C4-2B (cell line): ENCODE measurements around the gene SEC23A.
"Not testable (repeated sequence)": the region's sequence is repeated elsewhere in the genome, so short reads cannot be mapped to it uniquely, and the experiment has no call there.

Experiments used
- H3K27ac ChIP-seq: fragments of 450-650 bp; 2 replicates; pipeline ENCODE4 v1.5.1; 2017
- ZFX ChIP-seq: fragments of 450-650 bp; IDR thresholded peaks from 2 replicates; pipeline ENCODE4 v1.6.1; 2017
- TF ChIP-seq, protein P1 (sequence below): fragments of 450-650 bp; conservative IDR thresholded peaks from 2 replicates; pipeline ENCODE4 v1.5.1; 2017; ENCODE audit warnings: mild to moderate bottlenecking

Gene SEC23A

DNA sequence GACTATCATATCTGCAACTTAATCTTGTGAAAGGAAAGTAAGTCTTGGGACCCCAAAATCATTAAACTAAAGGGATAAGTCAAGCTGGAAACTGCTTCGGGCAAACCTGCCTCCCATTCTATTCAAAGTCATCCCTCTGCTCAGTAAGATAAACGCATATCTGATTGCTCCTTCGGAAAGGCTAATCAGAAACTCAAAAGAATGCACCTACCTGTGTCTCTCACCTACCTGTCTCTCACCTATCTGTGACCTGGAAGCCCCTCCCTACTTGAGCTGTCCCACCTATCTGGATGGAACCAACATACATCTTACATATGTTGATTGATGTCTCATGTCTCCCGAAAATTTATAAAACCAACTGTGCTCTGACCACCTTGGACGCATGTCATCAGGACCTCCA, 19.9 kb downstream of the SEC23A start:
- H3K27ac ChIP-seq: no peak overlapping the region
- TF ChIP-seq, protein P1, sequence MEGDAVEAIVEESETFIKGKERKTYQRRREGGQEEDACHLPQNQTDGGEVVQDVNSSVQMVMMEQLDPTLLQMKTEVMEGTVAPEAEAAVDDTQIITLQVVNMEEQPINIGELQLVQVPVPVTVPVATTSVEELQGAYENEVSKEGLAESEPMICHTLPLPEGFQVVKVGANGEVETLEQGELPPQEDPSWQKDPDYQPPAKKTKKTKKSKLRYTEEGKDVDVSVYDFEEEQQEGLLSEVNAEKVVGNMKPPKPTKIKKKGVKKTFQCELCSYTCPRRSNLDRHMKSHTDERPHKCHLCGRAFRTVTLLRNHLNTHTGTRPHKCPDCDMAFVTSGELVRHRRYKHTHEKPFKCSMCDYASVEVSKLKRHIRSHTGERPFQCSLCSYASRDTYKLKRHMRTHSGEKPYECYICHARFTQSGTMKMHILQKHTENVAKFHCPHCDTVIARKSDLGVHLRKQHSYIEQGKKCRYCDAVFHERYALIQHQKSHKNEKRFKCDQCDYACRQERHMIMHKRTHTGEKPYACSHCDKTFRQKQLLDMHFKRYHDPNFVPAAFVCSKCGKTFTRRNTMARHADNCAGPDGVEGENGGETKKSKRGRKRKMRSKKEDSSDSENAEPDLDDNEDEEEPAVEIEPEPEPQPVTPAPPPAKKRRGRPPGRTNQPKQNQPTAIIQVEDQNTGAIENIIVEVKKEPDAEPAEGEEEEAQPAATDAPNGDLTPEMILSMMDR: no peak
- TF ChIP-seq ZFX: no peak

DNA sequence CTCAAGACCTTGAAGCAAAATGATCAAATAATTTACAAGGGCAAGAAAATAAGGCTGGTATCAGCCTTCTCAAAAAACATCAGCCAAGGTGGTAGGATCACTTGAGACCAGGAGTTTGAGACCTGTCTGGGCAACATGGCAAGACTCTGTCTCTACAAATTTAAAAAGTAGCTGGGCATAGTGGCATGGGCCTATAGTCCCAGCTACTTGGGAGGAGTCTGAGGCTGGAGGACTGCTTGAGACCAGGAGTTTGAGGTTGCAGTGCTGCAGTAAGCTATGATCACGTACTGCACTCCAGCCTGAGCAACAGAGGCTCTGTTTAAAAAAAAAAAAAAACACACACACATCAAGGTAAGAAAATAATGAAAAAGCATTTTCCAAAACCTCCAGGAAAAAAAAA, 22.1 kb downstream of the SEC23A start:
- TF ChIP-seq ZFX: no peak
- TF ChIP-seq, protein P1: no peak
- H3K27ac ChIP-seq: no peak overlapping the region

DNA sequence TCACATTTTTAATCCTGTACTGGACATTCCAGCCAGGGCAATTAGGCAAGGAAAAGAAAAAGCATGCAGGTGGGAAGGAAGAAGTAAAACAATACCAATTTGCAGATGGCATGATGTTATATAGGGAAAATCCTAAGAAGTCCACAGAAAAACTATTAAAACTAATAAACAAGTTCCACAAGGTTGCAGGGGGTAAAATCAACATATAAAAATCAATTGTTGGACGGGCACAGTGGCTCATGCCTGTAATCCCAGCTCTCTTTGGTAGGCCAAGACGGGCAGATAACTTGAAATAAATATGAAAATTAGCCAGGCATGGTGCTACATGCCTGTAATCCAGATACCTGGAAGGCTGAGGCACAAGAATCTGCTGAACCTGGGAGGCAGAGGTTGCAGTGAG, 31.9 kb downstream of the SEC23A start:
- TF ChIP-seq, protein P1: no peak
- no peak for TF ChIP-seq ZFX

DNA sequence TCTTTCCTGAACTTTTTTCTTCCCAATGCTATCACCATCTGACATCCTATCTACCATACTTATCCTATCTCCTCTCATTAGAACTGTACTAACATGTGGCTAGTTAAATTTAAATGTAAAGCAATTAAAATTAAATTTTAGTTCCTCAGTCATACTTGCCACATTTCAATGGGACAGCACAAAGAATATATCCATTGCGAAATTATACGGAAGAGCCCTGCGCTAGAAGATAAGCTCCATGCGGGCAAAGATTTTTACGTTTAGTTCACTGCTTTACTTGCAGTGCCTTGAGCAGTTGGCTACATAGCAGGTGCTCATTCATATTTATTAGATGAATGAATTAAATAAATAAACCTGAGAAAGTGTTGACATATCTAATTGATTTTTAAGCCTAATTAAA, 33.1 kb downstream of the SEC23A start:
- H3K27ac ChIP-seq: no peak overlapping the region
- TF ChIP-seq ZFX: no peak
- TF ChIP-seq, protein P1: no peak

More for the DNA sequence above, 31.9 kb downstream of the SEC23A start:
- peak overlapping the region; percentile 52 for H3K27ac ChIP-seq

DNA sequence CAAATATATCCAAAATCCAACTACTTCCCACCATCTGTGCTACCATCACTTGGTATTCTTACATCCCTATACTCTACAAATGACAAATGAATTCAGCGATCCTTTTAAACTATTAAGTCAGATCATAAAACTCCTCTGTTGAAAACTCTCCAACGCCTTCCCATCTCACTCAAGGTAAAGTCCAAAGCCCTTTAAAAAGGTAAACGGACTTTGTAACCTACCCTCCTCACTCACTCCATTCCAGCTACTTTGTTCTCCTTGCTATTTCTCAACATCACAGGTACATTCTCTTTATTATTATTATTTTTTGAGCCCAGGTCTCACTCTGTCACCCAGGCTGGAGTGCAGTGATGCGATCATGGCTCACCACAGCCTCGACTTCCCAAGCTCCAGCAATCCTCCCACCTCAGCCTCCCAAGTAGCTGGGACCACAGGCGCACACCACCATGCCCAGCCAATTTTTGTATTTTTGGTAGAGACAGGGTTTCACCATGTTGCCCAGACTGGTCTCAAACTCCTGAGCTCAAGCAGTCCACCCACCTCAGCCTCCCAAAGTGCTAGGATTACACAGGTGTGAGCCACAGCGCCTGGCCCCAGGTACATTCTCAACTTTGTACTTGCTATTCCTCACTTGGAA, 33.7 kb downstream of the SEC23A start:
- not testable (repeated sequence) for H3K27ac ChIP-seq

DNA sequence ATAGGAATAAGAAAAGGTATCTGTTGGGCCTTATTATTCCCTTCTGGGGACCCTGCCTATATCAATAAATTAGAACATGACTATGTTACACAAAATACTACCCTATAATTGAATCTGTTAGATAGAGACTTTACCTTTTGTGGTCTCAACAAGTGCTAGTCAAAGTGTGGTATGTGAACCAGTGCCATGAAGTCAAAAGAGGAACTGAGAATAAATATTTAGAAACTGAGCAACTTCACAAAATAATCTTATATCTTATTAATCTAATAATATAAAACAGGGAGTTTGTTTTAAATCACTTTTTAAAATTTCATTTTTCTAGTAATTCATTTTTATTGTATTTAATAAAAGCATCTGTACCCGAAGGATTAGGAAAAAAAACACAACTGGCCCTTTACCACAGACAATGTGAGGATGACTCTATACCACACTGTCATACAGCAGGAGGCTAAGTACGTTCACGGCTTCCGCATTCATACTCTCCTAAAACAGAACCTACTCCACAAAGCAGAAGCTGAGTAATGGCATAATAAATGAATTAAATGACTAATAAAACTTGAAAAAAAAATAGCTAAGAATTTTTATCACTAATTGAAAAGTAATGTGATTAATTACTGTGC, 42.1 kb downstream of the SEC23A start:
- TF ChIP-seq ZFX: no peak
- TF ChIP-seq, protein P1: no peak
- no peak overlapping the region for H3K27ac ChIP-seq

DNA sequence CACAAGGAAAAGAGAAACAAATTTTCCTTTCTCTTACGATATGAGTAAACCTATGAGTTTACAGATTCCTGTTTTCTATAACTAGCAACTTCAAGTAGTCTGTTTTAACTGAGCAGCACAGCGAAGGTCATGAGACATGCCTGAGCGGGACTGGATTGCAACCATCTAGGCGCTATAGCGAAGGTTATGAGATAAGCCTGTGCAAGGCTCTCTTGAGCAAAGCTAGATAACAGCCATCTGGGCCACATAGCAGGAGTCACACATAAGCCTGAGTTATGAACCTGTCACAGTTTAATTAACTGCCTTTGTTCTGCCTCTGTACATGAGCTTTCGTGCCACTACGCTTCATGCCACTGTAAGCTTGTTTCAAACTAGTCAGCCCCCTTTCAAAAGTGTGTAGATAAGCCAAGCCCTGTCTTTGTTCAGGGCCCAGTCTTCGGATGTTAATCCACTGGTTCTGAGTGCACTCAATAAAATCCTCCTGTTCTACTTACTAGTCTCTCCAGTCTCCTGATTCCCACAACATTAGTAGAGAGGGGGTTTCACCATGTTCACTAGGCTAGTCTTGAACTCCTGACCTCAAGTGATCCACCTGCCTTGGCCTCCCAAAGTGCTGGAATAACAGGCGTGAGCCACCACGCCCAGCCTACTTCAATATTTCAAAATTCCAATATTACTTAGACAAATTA, 47.1 kb downstream of the SEC23A start:
- TF ChIP-seq, protein P1: no peak
- no peak for TF ChIP-seq ZFX
- H3K27ac ChIP-seq: no peak overlapping the region

DNA sequence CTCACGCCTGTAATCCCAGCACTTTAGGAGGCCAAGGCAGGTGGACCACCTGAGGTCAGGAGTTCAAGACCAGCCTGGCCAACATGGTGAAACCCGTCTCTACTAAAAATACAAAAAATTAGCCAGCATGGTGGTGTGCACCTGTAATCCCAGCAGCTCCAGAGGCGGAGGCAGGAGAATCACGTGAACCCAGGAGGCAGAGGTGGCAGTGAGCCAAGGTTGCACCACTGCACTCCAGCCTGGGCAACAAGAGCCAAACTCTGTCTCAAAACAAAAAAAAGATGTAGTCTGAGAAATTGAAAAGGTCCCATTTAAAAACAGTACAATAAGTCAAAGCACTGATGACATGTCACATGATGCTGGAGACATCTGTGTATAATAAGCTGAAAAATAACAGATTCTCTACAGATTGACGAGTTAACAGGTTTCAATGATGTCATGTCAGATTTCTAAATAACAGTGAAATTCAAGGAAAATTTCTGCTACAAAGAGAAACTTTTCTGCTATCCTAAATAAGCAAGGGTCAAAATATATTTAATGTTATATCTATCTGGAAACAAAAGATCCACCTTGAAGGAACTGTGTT, 50.1 kb downstream of the SEC23A start:
- not testable (repeated sequence) for H3K27ac ChIP-seq
